HepG2 (cell line): Measurements from ENCODE around the gene CTSW. TPM values are rescaled to one million over a fixed set of nuclear protein-coding genes. Genes with fewer than 3 reads are reported as not detected.

ENCODE experiments used
- CREBL2 ChIP-seq: sonication (generic); formaldehyde crosslinking; IDR thresholded peaks from 2 replicates; pipeline ENCODE4 v1.8.1; 2023; ENCODE audit warnings: missing genetic modification reagents, mild to moderate bottlenecking, borderline replicate concordance
- DMAP1 ChIP-seq: IDR thresholded peaks from 2 replicates; pipeline ENCODE4 v1.6.1; 2016
- HNF4A ChIP-seq: sonication (generic); formaldehyde crosslinking; IDR thresholded peaks from 2 replicates; pipeline ENCODE4 v1.4.0; 2020; ENCODE audit warnings: missing genetic modification reagents
- HOXA3 ChIP-seq: sonication (generic); formaldehyde crosslinking; IDR thresholded peaks from 2 replicates; pipeline ENCODE4 v1.5.0; 2020; ENCODE audit warnings: missing genetic modification reagents
- KMT2A ChIP-seq: sonication (generic); formaldehyde crosslinking; IDR thresholded peaks from 2 replicates; pipeline ENCODE4 v1.4.0; 2020; ENCODE audit warnings: missing genetic modification reagents
- NR2F1 ChIP-seq, 2 experiments: fragments of 450-650 bp in 1 of 2; formaldehyde crosslinking in 1 of 2; IDR thresholded peaks; 2 replicates each; pipeline versions ENCODE4 v1.5.0 to v1.6.1; 2016 to 2020; ENCODE audit warnings: mild to moderate bottlenecking in 1 of 2, missing compliant biosample characterization in 1 of 2, missing genetic modification reagents in 1 of 2, moderate library complexity in 1 of 2
- RNF219 ChIP-seq: sonication (generic); formaldehyde crosslinking; IDR thresholded peaks from 2 replicates; pipeline ENCODE4 v1.5.0; 2020; ENCODE audit warnings: mild to moderate bottlenecking, missing genetic modification reagents
- THAP7 ChIP-seq: sonication (generic); formaldehyde crosslinking; IDR thresholded peaks from 2 replicates; pipeline ENCODE4 v1.8.1; 2023; ENCODE audit warnings: mild to moderate bottlenecking, missing genetic modification reagents
- ZFP36L1 ChIP-seq: sonication (generic); formaldehyde crosslinking; IDR thresholded peaks from 2 replicates; pipeline ENCODE4 v1.8.0; 2022; ENCODE audit warnings: mild to moderate bottlenecking, missing genetic modification reagents, moderate library complexity
- ZKSCAN5 ChIP-seq: sonication (generic); formaldehyde crosslinking; IDR thresholded peaks from 2 replicates; pipeline ENCODE4 v1.5.1; 2020; ENCODE audit warnings: mild to moderate bottlenecking, missing genetic modification reagents
- ZNF275 ChIP-seq: sonication (generic); formaldehyde crosslinking; IDR thresholded peaks from 2 replicates; pipeline ENCODE4 v1.8.0; 2022; ENCODE audit warnings: missing genetic modification reagents, mild to moderate bottlenecking, inconsistent platforms, borderline replicate concordance
- ZNF446 ChIP-seq: sonication (generic); formaldehyde crosslinking; IDR thresholded peaks from 2 replicates; pipeline ENCODE4 v1.5.0; 2020; ENCODE audit warnings: mild to moderate bottlenecking, missing genetic modification reagents
- ZNF468 ChIP-seq: sonication (generic); formaldehyde crosslinking; IDR thresholded peaks from 2 replicates; pipeline ENCODE4 v1.8.0; 2022; ENCODE audit warnings: mild to moderate bottlenecking, moderate library complexity, missing genetic modification reagents
- ZNF672 ChIP-seq: sonication (generic); formaldehyde crosslinking; IDR thresholded peaks from 2 replicates; pipeline ENCODE4 v1.8.1; 2022; ENCODE audit warnings: missing genetic modification reagents
- polyA plus RNA-seq, 8 experiments: library from polyadenylated mRNA; depleted of rRNA in 3 of 8; stranded (reverse) in 7 of 8; unstranded in 1 of 8; fragments of >200 nt; fragmentation: Illumina TruSeq in 4 of 8; extraction: Trizol in 4 of 8; gene quantifications; 2 replicates each; pipeline versions ENCODE4 v1.2.1 to v1.2.3, GENCODE V29; 2011 to 2016; ENCODE audit warnings: low read depth in 4 of 8, missing spikeins in 1 of 8, mixed read lengths in 1 of 8; ENCODE audit not compliant: insufficient read depth in 1 of 8
- total RNA-seq, 5 experiments: library from RNA; depleted of rRNA; stranded (reverse); fragments of >200 nt; fragmentation: Illumina TruSeq; extraction: Trizol; gene quantifications; 2 replicates each; pipeline ENCODE4 v1.2.3, GENCODE V29; 2016; ENCODE audit warnings: low read depth in 1 of 5
- TF ChIP-seq, protein P1 (sequence below): sonication (generic); formaldehyde crosslinking; IDR thresholded peaks from 2 replicates; pipeline ENCODE4 v1.4.0; 2020; ENCODE audit warnings: missing genetic modification reagents
- TF ChIP-seq, protein P2 (sequence below): sonication (generic); formaldehyde crosslinking; conservative IDR thresholded peaks from 2 replicates; pipeline ENCODE4 v1.4.0; 2020; ENCODE audit warnings: mild to moderate bottlenecking, missing genetic modification reagents, moderate library complexity
- TF ChIP-seq, protein P3 (sequence below): sonication (generic); formaldehyde crosslinking; IDR thresholded peaks from 2 replicates; pipeline ENCODE4 v1.5.0; 2020; ENCODE audit warnings: missing genetic modification reagents

Gene CTSW
- total and polyA plus RNA-seq, 2 of the 13 experiments (the other 11 are each of a cell fraction or from before 2014, with no cell fraction given): 0.09 TPM; not detected in 1

GRCh38 chr11:65857853-65858680 is 21.6 kb upstream of the CTSW start, which contains the start of gene CFL1 (continued):
- TF ChIP-seq ZFP36L1 (CRISPR knock-in tag) (peak; percentile 78; the same call in 1 of the 2 replicates), CREBL2 (no peak), KMT2A (CRISPR knock-in tag) (no peak), RNF219 (CRISPR knock-in tag) (no peak), HNF4A (CRISPR knock-in tag) (no peak), DMAP1 (no peak; the same call in 1 of the 2 replicates), THAP7 (no peak), ZNF446 (CRISPR knock-in tag) (no peak), ZNF672 (no peak), NR2F1 (CRISPR knock-in tag; IDR thresholded peaks at IDR 0.05) (no peak), ZKSCAN5 (CRISPR knock-in tag) (no peak), ZNF468 (CRISPR knock-in tag) (no peak), HOXA3 (CRISPR knock-in tag) (peak; percentile 87), ZNF275 (CRISPR knock-in tag) (no peak)
- TF ChIP-seq, protein P1, sequence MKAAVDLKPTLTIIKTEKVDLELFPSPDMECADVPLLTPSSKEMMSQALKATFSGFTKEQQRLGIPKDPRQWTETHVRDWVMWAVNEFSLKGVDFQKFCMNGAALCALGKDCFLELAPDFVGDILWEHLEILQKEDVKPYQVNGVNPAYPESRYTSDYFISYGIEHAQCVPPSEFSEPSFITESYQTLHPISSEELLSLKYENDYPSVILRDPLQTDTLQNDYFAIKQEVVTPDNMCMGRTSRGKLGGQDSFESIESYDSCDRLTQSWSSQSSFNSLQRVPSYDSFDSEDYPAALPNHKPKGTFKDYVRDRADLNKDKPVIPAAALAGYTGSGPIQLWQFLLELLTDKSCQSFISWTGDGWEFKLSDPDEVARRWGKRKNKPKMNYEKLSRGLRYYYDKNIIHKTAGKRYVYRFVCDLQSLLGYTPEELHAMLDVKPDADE (CRISPR knock-in tag): no peak
- TF ChIP-seq, protein P2, sequence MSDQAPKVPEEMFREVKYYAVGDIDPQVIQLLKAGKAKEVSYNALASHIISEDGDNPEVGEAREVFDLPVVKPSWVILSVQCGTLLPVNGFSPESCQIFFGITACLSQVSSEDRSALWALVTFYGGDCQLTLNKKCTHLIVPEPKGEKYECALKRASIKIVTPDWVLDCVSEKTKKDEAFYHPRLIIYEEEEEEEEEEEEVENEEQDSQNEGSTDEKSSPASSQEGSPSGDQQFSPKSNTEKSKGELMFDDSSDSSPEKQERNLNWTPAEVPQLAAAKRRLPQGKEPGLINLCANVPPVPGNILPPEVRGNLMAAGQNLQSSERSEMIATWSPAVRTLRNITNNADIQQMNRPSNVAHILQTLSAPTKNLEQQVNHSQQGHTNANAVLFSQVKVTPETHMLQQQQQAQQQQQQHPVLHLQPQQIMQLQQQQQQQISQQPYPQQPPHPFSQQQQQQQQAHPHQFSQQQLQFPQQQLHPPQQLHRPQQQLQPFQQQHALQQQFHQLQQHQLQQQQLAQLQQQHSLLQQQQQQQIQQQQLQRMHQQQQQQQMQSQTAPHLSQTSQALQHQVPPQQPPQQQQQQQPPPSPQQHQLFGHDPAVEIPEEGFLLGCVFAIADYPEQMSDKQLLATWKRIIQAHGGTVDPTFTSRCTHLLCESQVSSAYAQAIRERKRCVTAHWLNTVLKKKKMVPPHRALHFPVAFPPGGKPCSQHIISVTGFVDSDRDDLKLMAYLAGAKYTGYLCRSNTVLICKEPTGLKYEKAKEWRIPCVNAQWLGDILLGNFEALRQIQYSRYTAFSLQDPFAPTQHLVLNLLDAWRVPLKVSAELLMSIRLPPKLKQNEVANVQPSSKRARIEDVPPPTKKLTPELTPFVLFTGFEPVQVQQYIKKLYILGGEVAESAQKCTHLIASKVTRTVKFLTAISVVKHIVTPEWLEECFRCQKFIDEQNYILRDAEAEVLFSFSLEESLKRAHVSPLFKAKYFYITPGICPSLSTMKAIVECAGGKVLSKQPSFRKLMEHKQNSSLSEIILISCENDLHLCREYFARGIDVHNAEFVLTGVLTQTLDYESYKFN (CRISPR knock-in tag): peak; percentile 47; the same call in 1 of the 2 replicates
- TF ChIP-seq, protein P3, sequence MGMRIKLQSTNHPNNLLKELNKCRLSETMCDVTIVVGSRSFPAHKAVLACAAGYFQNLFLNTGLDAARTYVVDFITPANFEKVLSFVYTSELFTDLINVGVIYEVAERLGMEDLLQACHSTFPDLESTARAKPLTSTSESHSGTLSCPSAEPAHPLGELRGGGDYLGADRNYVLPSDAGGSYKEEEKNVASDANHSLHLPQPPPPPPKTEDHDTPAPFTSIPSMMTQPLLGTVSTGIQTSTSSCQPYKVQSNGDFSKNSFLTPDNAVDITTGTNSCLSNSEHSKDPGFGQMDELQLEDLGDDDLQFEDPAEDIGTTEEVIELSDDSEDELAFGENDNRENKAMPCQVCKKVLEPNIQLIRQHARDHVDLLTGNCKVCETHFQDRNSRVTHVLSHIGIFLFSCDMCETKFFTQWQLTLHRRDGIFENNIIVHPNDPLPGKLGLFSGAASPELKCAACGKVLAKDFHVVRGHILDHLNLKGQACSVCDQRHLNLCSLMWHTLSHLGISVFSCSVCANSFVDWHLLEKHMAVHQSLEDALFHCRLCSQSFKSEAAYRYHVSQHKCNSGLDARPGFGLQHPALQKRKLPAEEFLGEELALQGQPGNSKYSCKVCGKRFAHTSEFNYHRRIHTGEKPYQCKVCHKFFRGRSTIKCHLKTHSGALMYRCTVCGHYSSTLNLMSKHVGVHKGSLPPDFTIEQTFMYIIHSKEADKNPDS: peak; percentile 71; the same call in 1 of the 2 replicates
